Bronchial epithelial cell (primary cell): Measurements from ENCODE around the gene FCER1G. TPM values are rescaled to one million over a fixed set of nuclear protein-coding genes. Genes with fewer than 3 reads are reported as not detected.

ENCODE experiments used
- DNase-seq: peaks from one replicate; pipeline ENCODE4 v3.0.0-alpha.2; 2010; ENCODE audit warnings: low read depth
- FAIRE-seq: peaks from 2 replicates; lab custom pipeline; 2011; peaks lifted over from hg19 to GRCh38; lab: Jason Lieb, UNC
- H3K27me3 ChIP-seq: 2 replicates; pipeline ENCODE4 v1.5.1; 2011; ENCODE audit warnings: low read length; ENCODE audit not compliant: control insufficient read depth, insufficient read depth
- H3K36me3 ChIP-seq: 2 replicates; pipeline ENCODE4 v1.5.1; 2011; ENCODE audit warnings: low read length; ENCODE audit not compliant: control insufficient read depth, insufficient read depth
- H3K4me3 ChIP-seq: 2 replicates; pipeline ENCODE4 v1.5.1; 2011; ENCODE audit warnings: mild to moderate bottlenecking, low read depth, low read length, control low read depth
- total RNA-seq: library from RNA; depleted of rRNA; stranded (reverse); fragments of >200 nt; gene quantifications from 2 replicates; pipeline ENCODE4 v1.2.1, GENCODE V29; 2014
- TF ChIP-seq, protein P1 (sequence below): IDR thresholded peaks from 2 replicates; pipeline ENCODE4 v1.5.1; 2011; ENCODE audit warnings: mild to moderate bottlenecking, moderate library complexity, low read length, control low read depth, inconsistent platforms; ENCODE audit not compliant: insufficient read depth, severe bottlenecking

Gene FCER1G
- total RNA-seq, 1 donor from 2014 or later, result 0.26 TPM

DNA sequence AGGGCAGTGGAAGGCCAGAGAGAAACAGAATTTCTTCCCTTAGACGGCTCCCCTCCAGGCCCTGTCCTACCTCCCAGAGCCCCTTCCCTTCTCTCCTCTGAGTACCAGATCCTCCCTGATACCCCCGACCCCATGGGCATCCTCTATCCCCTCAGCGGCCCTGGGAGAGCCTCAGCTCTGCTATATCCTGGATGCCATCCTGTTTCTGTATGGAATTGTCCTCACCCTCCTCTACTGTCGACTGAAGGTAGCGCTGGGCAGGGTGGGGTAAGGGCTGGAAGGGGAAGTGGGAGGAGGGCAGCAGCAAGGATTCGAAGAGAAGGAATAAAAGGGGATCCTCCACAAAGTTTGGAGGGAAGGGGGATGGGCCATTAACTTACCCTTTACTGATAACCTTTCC, 2.7 kb downstream of the FCER1G start:
- DNase-seq, result no peak
- Histone ChIP-seq H3K4me3 (no peak overlapping the region), H3K27me3 (no peaks in the 10 kb centered on the region), H3K36me3 (peaks cover 7% of the 10 kb centered on the region)
- TF ChIP-seq, protein P1, sequence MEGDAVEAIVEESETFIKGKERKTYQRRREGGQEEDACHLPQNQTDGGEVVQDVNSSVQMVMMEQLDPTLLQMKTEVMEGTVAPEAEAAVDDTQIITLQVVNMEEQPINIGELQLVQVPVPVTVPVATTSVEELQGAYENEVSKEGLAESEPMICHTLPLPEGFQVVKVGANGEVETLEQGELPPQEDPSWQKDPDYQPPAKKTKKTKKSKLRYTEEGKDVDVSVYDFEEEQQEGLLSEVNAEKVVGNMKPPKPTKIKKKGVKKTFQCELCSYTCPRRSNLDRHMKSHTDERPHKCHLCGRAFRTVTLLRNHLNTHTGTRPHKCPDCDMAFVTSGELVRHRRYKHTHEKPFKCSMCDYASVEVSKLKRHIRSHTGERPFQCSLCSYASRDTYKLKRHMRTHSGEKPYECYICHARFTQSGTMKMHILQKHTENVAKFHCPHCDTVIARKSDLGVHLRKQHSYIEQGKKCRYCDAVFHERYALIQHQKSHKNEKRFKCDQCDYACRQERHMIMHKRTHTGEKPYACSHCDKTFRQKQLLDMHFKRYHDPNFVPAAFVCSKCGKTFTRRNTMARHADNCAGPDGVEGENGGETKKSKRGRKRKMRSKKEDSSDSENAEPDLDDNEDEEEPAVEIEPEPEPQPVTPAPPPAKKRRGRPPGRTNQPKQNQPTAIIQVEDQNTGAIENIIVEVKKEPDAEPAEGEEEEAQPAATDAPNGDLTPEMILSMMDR, result no peak
- no peak for FAIRE-seq

DNA sequence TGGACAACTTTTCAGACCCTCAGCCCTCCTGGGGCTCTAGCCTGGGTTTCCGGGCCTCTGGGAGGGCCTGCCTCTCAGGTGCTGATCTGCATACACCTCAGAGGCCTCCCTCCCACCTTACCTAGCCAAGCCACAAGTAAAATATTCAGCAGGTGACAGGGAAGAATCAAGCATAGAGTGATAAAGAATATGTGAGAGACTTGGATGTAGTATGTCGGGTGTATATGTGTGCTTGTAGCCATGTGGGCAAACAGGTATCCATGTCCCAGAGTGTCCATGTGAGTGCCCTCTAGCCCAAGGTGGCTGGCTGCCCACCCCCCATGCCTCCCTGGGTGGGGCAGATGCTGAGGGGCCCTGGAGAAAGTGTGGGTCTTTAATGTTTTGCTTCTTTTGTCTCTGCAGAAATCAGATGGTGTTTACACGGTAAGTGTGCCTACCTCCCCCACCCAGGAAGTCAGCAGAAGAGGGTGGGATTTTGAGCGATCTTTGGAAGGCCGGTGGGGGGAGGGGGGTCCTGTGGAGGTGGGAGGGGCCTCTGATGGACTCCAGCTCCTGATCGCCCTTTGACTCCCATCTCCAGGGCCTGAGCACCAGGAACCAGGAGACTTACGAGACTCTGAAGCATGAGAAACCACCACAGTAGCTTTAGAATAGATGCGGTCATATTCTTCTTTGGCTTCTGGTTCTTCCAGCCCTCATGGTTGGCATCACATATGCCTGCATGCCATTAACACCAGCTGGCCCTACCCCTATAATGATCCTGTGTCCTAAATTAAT, 3.4 kb downstream of the FCER1G start:
- no peak for DNase-seq
- Histone ChIP-seq H3K4me3 (no peak overlapping the region), H3K27me3 (no peaks in the 10 kb centered on the region), H3K36me3 (peaks cover 6% of the 10 kb centered on the region)
- TF ChIP-seq, protein P1, result no peak
- FAIRE-seq, result no peak

DNA sequence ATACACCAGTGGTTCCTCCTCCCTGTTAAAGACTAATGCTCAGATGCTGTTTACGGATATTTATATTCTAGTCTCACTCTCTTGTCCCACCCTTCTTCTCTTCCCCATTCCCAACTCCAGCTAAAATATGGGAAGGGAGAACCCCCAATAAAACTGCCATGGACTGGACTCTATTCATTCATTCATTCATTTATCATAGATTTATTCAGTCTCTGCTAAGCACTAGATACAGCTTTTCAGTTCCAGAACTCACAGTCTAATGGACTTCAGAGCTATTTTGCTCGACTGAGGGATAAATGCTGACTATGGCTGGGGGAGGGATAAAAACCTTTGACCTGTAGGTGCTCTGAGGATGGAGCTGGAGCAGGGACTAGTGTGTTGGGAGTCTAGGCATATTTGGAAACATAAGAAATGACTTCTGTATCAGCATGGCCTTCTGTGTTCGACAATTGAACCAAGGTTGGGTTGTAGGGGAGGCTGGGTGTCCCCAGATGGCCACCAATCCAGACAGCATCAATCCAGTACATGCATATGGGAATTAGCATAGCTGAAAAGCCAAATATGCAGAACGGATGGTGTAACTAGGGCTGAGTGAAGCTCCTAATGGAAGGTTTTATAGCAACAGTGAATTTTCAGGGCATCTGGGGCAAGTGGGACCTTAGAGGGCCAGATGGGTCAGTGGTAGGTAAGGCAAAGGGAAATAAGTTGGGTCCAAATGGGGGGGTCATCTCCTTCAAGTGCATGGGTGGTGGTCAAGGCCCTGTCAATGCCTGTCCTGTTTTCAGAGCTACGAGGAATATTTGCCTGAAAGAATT, 4.2 kb downstream of the FCER1G start:
- FAIRE-seq, result no peak
- Histone ChIP-seq H3K4me3 (no peak overlapping the region), H3K36me3 (no peaks in the 10 kb centered on the region), H3K27me3 (no peaks in the 10 kb centered on the region)
- TF ChIP-seq, protein P1, result no peak
- DNase-seq, result no peak

DNA sequence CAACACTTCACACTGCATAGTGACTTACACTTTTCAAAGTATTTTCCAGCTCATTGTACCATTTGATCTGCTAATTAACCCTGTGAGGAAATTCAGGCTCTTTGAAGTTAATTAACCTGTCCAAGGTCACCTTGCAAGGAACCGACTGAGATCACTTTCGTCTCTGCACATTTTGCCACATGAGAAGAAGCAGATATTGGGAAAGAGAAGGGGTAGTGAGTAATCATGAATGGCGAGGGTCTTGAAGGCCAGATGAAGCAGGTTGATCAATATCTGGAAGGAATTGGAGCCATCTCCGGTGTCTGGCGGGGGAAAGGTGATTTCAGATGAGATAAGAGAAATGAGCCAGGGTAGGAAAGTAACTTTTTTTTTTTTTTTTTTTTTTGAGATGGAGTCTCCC, 4.9 kb downstream of the FCER1G start:
- TF ChIP-seq, protein P1, result no peak
- no peak overlapping the region for H3K4me3 ChIP-seq
- no peak for FAIRE-seq
- DNase-seq, result no peak
- no peaks in the 10 kb centered on the region for H3K36me3 ChIP-seq
- H3K27me3 ChIP-seq, result no peaks in the 10 kb centered on the region

DNA sequence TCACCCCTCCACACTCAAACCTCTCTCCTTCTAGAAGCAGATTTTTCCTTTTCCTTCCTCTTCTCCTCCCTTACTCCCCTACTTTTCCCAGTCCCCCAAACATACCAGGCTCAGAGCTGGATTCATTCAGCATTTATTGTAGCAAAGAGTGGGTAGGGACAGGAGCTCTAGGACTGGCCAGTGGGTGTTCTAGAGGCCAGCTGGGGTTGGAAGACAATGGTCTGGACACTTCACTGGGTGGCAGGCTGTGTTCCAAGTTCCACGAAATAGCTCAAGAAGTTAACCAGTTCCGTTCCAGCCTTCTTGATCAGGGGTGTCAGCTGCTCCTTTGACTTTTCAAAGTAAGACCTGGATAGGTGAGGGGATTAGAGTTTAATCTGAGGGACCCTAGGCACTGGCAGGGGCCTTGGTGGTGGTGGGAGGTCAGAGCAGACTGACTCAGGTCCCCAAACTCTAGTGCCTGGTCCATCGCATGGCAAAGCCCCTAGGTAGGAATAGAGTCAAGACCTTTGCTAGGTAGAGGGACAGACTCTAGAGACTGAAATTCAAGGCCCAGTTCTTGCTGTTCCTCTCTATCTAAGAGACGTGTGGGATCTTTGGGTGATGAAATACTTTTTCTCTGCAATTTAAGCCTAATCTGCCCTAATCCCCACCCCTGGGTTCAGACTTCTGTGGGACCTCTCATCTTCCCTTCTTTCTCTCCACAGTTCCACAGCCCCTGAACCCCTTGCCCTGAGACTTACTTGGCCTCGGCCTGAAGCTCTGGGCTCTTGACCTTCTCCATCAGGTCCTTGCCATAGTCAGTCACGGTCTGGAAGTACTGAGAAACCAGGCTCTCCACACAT, 7.3 kb downstream of the FCER1G start:
- TF ChIP-seq, protein P1, result no peak
- no peak overlapping the region for H3K4me3 ChIP-seq
- DNase-seq (no peak), FAIRE-seq (no peak)
- H3K36me3 ChIP-seq, result no peaks in the 10 kb centered on the region
- no peaks in the 10 kb centered on the region for H3K27me3 ChIP-seq
